Progenitor cell of endocrine pancreas (in vitro differentiated cells): ENCODE data around the gene GALC. TPM values are rescaled to one million over a fixed set of nuclear protein-coding genes. Genes with fewer than 3 reads are reported as not detected.

Experiments used
- DNase-seq: peaks from one replicate; pipeline ENCODE4 v3.0.0; 2021; ENCODE audit warnings: low spot score; ENCODE audit not compliant: unreplicated experiment
- H3K27ac Mint-ChIP-seq: 2 replicates; pipeline ENCODE4 v1.8.0; 2021; ENCODE audit warnings: mild to moderate bottlenecking, moderate library complexity, mixed read lengths
- H3K27me3 Mint-ChIP-seq: 2 replicates; pipeline ENCODE4 v1.8.0; 2021; ENCODE audit warnings: mixed read lengths
- H3K36me3 Mint-ChIP-seq: 2 replicates; pipeline ENCODE4 v1.8.0; 2022; ENCODE audit warnings: mixed read lengths; ENCODE audit not compliant: insufficient read depth
- H3K4me1 Mint-ChIP-seq: 2 replicates; pipeline ENCODE4 v1.8.0; 2021; ENCODE audit warnings: low read depth, mixed read lengths
- H3K4me3 Mint-ChIP-seq: 2 replicates; pipeline ENCODE4 v1.8.0; 2021; ENCODE audit warnings: low read depth, mild to moderate bottlenecking, moderate library complexity, mixed read lengths
- H3K9me3 Mint-ChIP-seq: 2 replicates; pipeline ENCODE4 v1.8.0; 2021; ENCODE audit warnings: low read depth, mixed read lengths
- CTCF ChIP-seq: fragments of 200-600 bp; sonication (generic); IDR thresholded peaks from one replicate; pipeline ENCODE4 v1.5.0; 2021; ENCODE audit warnings: antibody characterized with exemption, mild to moderate bottlenecking; ENCODE audit not compliant: unreplicated experiment
- total RNA-seq: library from RNA; stranded (reverse); gene quantifications from 2 replicates; pipeline ENCODE4 v1.2.1, GENCODE V29; 2021

Gene GALC
- total RNA-seq, 1 donor from 2014 or later = 43.0 TPM

- H3K36me3 Mint-ChIP-seq = no peaks in the 10 kb centered on the region
- H3K4me3 Mint-ChIP-seq = no peak overlapping the region
- H3K27me3 Mint-ChIP-seq = peaks cover 17% of the 10 kb centered on the region
- peaks cover 10% of the 10 kb centered on the region for H3K4me1 Mint-ChIP-seq
- DNase-seq = no peak
- no peaks in the 10 kb centered on the region for H3K9me3 Mint-ChIP-seq
- H3K27ac Mint-ChIP-seq = no peak overlapping the region
- TF ChIP-seq CTCF = no peak
These were observed 93.8 kb downstream of the GALC start for GRCh38 chr14:87899228-87899627.

- Mint-ChIP-seq H3K9me3 (no peaks in the 10 kb centered on the region), H3K27ac (no peak overlapping the region), H3K4me1 (peaks cover 10% of the 10 kb centered on the region), H3K4me3 (no peak overlapping the region), H3K27me3 (peaks cover 17% of the 10 kb centered on the region), H3K36me3 (no peaks in the 10 kb centered on the region)
- no peak for TF ChIP-seq CTCF
- no peak for DNase-seq
These were observed 94.7 kb downstream of the GALC start for GRCh38 chr14:87898301-87898700.

- peaks cover 10% of the 10 kb centered on the region for H3K4me1 Mint-ChIP-seq
- peak; percentile 86 for TF ChIP-seq CTCF
- no peak for DNase-seq
- peaks cover 17% of the 10 kb centered on the region for H3K27me3 Mint-ChIP-seq
- H3K36me3 Mint-ChIP-seq = no peaks in the 10 kb centered on the region
- no peak overlapping the region for H3K27ac Mint-ChIP-seq
- no peak overlapping the region for H3K4me3 Mint-ChIP-seq
- H3K9me3 Mint-ChIP-seq = no peaks in the 10 kb centered on the region
These were observed 96.3 kb downstream of the GALC start for GRCh38 chr14:87896393-87897380.

- Mint-ChIP-seq H3K27ac (no peak overlapping the region), H3K27me3 (peaks cover 17% of the 10 kb centered on the region), H3K36me3 (no peaks in the 10 kb centered on the region), H3K4me1 (peaks cover 10% of the 10 kb centered on the region), H3K4me3 (no peak overlapping the region), H3K9me3 (no peaks in the 10 kb centered on the region)
- DNase-seq = no peak
- no peak for TF ChIP-seq CTCF
These were observed 98.1 kb downstream of the GALC start for GRCh38 chr14:87894920-87895319.

GRCh38 chr14:87892763-87893162 lies 100.2 kb downstream of the GALC start:
- DNase-seq = no peak
- H3K27ac Mint-ChIP-seq = no peak overlapping the region
- no peaks in the 10 kb centered on the region for H3K36me3 Mint-ChIP-seq
- no peaks in the 10 kb centered on the region for H3K9me3 Mint-ChIP-seq
- H3K27me3 Mint-ChIP-seq = peaks cover 13% of the 10 kb centered on the region
- H3K4me1 Mint-ChIP-seq = peaks cover 10% of the 10 kb centered on the region
- no peak for TF ChIP-seq CTCF
- no peak overlapping the region for H3K4me3 Mint-ChIP-seq
